Cardiac muscle cell (in vitro differentiated cells and primary cell): ENCODE data around the gene NR3C2. TPM values are rescaled to one million over a fixed set of nuclear protein-coding genes. Genes with fewer than 3 reads are reported as not detected.
"Not testable (repeated sequence)": the region's sequence is repeated elsewhere in the genome, so short reads cannot be mapped to it uniquely, and the experiment has no call there.

Source experiments
- DNase-seq, 2 donors: peaks; one replicate each; pipeline versions ENCODE4 v3.0.0 to v3.0.0-alpha.2; 2010 to 2017; ENCODE audit warnings: low read depth in 1 of 2, low spot score in 1 of 2
- H3K27ac ChIP-seq: fragments of 200-600 bp; sonication (generic); 2 replicates; pipeline ENCODE4 v1.5.1; 2016
- H3K27me3 ChIP-seq: fragments of 200-600 bp; sonication (generic); 2 replicates; pipeline ENCODE4 v1.6.0; 2016; ENCODE audit warnings: control low read depth
- H3K36me3 ChIP-seq: fragments of 200-600 bp; sonication (generic); 2 replicates; pipeline ENCODE4 v1.5.1; 2016; ENCODE audit warnings: control low read depth
- H3K4me1 ChIP-seq: fragments of 200-600 bp; sonication (generic); 2 replicates; pipeline ENCODE4 v1.8.1; 2017; ENCODE audit warnings: low read depth, mild to moderate bottlenecking, mixed run types
- H3K4me3 ChIP-seq: fragments of 200-600 bp; sonication (generic); 2 replicates; pipeline ENCODE4 v1.5.1; 2016; ENCODE audit warnings: mild to moderate bottlenecking
- H3K9me3 ChIP-seq: fragments of 200-600 bp; sonication (generic); 2 replicates; pipeline ENCODE4 v1.5.1; 2017; ENCODE audit warnings: low read depth, mild to moderate bottlenecking, control low read depth
- polyA plus RNA-seq: library from polyadenylated mRNA; unstranded; fragments of >200 nt; fragmentation: Nextera tagmentation; extraction: Ambion mirVana; gene quantifications from 2 replicates; pipeline ENCODE4 v1.2.1, GENCODE V29; 2016
- total RNA-seq: library from RNA; depleted of rRNA; stranded (reverse); fragments of >200 nt; gene quantifications from 2 replicates; pipeline ENCODE4 v1.2.3, GENCODE V29; 2016
- TF ChIP-seq, protein P1 (sequence below): IDR thresholded peaks from 2 replicates; pipeline ENCODE4 v1.5.1; 2012; ENCODE audit warnings: low read depth, mild to moderate bottlenecking, low read length

Gene NR3C2
- total and polyA plus RNA-seq, 2 experiments from 2014 or later, result 0.43 to 2.5 TPM

DNA sequence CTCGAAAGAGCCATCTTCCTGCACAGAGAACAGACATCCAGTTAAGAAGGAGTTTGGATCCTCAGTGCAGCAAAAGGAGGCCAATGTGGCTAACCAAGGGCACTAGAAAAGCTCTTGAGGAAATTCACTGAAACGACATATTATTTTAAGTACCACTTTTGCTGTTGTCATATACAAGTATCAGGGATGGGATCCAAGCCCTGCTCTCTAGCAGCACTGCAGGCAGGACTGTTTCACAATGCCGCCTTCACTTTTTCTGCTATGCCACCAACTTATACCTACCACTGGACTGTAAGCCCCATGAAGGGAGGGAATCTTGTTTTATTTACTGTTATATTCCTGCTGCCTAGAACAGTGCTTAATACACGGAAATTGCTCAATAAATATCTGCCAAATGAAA, 299.0 kb downstream of the NR3C2 start:
- H3K9me3 ChIP-seq, result no peaks in the 10 kb centered on the region
- DNase-seq, result no peak
- TF ChIP-seq, protein P1, sequence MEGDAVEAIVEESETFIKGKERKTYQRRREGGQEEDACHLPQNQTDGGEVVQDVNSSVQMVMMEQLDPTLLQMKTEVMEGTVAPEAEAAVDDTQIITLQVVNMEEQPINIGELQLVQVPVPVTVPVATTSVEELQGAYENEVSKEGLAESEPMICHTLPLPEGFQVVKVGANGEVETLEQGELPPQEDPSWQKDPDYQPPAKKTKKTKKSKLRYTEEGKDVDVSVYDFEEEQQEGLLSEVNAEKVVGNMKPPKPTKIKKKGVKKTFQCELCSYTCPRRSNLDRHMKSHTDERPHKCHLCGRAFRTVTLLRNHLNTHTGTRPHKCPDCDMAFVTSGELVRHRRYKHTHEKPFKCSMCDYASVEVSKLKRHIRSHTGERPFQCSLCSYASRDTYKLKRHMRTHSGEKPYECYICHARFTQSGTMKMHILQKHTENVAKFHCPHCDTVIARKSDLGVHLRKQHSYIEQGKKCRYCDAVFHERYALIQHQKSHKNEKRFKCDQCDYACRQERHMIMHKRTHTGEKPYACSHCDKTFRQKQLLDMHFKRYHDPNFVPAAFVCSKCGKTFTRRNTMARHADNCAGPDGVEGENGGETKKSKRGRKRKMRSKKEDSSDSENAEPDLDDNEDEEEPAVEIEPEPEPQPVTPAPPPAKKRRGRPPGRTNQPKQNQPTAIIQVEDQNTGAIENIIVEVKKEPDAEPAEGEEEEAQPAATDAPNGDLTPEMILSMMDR, result no peak
- H3K4me3 ChIP-seq, result no peak overlapping the region
- H3K27me3 ChIP-seq, result no peaks in the 10 kb centered on the region
- H3K27ac ChIP-seq, result no peak overlapping the region
- H3K36me3 ChIP-seq, result no peaks in the 10 kb centered on the region
- H3K4me1 ChIP-seq, result no peaks in the 10 kb centered on the region

DNA sequence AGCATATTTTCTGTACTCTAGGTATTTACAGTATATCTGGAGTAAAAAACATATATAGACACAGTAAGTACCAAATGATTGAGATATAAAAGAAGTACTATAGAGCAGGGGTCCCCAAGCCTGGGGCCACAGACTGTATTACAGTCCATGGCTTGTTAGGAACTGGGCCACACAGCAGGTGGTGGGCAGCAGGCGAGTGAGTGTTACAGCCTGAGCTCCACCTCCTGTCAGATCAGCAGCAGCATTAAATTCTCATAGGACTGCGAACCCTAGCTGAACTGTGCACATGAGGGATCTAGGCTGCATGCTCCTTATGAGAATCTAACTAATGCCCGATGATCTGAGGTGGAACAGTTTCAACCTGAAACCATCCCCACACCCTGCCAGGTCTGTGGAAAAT, 300.7 kb downstream of the NR3C2 start:
- no peak for DNase-seq
- TF ChIP-seq, protein P1, result no peak
- H3K9me3 ChIP-seq, result no peaks in the 10 kb centered on the region

GRCh38 chr4:148126825-148127224, 315.4 kb downstream of the NR3C2 start:
- DNase-seq, result no peak
- no peaks in the 10 kb centered on the region for H3K9me3 ChIP-seq

More for the DNA sequence above, 300.7 kb downstream of the NR3C2 start:
- no peaks in the 10 kb centered on the region for H3K36me3 ChIP-seq
- H3K27me3 ChIP-seq, result no peaks in the 10 kb centered on the region
- H3K27ac ChIP-seq, result no peak overlapping the region
- no peaks in the 10 kb centered on the region for H3K4me1 ChIP-seq
- H3K4me3 ChIP-seq, result no peak overlapping the region

DNA sequence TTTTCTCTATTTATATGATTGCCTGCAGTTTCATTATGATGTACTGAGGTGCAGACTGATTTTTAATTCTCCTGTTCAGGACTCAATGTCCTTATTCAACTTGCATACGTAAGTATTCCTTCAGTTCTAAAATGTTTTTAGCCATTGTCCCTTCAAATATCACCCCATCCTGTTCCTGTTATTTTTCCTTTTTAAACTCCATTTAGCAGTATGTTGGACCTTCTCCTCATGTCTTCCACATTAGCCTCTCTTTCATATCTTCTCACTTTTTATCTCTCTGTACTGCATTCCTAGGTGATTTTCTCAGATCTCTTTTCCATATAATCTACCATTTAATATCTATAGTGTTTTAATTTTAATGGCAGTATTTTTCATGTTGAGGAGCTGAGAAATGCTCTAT, 317.7 kb downstream of the NR3C2 start:
- Histone ChIP-seq H3K27ac (no peak overlapping the region), H3K4me3 (no peak overlapping the region), H3K36me3 (no peaks in the 10 kb centered on the region), H3K4me1 (no peaks in the 10 kb centered on the region), H3K9me3 (no peaks in the 10 kb centered on the region), H3K27me3 (no peaks in the 10 kb centered on the region)
- TF ChIP-seq, protein P1, result no peak
- no peak for DNase-seq

More at GRCh38 chr4:148126825-148127224, 315.4 kb downstream of the NR3C2 start:
- Histone ChIP-seq H3K36me3 (no peaks in the 10 kb centered on the region), H3K4me1 (no peaks in the 10 kb centered on the region), H3K27ac (no peak overlapping the region), H3K27me3 (no peaks in the 10 kb centered on the region), H3K4me3 (no peak overlapping the region)
- TF ChIP-seq, protein P1, result no peak

GRCh38 chr4:148123161-148123560, 319.1 kb downstream of the NR3C2 start:
- DNase-seq, H3K36me3 ChIP-seq, H3K9me3 ChIP-seq, H3K27ac ChIP-seq, H3K4me1 ChIP-seq, H3K4me3 ChIP-seq, H3K27me3 ChIP-seq: not testable (repeated sequence)

- Histone ChIP-seq H3K9me3 (no peaks in the 10 kb centered on the region), H3K27ac (no peak overlapping the region), H3K4me3 (no peak overlapping the region), H3K4me1 (no peaks in the 10 kb centered on the region), H3K27me3 (no peaks in the 10 kb centered on the region), H3K36me3 (no peaks in the 10 kb centered on the region)
- TF ChIP-seq, protein P1, result no peak
- no peak for DNase-seq
Observed at GRCh38 chr4:148120216-148120615, 322.0 kb downstream of the NR3C2 start.
